ENCODE data around the gene MSTN. TPM values are rescaled to one million over a fixed set of nuclear protein-coding genes. Genes with fewer than 3 reads are reported as not detected.

MSTN gene
- total RNA-seq, 1 experiment from 2014 or later = not detected

GRCh38 chr2:190084704-190085103 lies 22.2 kb upstream of the MSTN start (continued):
- TF ChIP-seq ESRRA (CRISPR knock-in tag; IDR thresholded peaks at IDR 0.05; ENCODE audit: borderline replicate concordance) (no peak), TP53 (CRISPR knock-in tag; IDR thresholded peaks at IDR 0.05) (no peak)

- ChIA-PET POLR2A (no interaction called here), CTCF (interaction anchor here (0.7 kb wide), 1 partner anchor 14 kb away, joined by 3 read pairs; no protein-coding TSS in a partner anchor)
- ATAC-seq = no peak
- DNase-seq (ENCODE audit: low spot score) = no peak
- Mint-ChIP-seq H3K27me3 (ENCODE audit: low read depth) (no peaks in the 10 kb centered on the region), H3K4me3 (no peak overlapping the region), H3K36me3 (no peaks in the 10 kb centered on the region), H3K4me1 (peaks cover 5% of the 10 kb centered on the region), H3K9me3 (no peaks in the 10 kb centered on the region), H3K27ac (no peak overlapping the region)
- TF ChIP-seq ERG (CRISPR knock-in tag; IDR thresholded peaks at IDR 0.05) = no peak
- TF ChIP-seq CDX4 (CRISPR knock-in tag; IDR thresholded peaks at IDR 0.05; ENCODE audit: borderline replicate concordance) = no peak
- TF ChIP-seq ZNF396 (CRISPR knock-in tag; IDR thresholded peaks at IDR 0.05; ENCODE audit: borderline replicate concordance) = no peak
- TF ChIP-seq SOX15 (CRISPR knock-in tag; IDR thresholded peaks at IDR 0.05) = no peak
- no peak for TF ChIP-seq ELF4 (CRISPR knock-in tag; IDR thresholded peaks at IDR 0.05; ENCODE audit: low read depth)
- no peak for TF ChIP-seq E2F4 (CRISPR knock-in tag; IDR thresholded peaks at IDR 0.05; ENCODE audit: borderline replicate concordance, low read depth)
- no peak for TF ChIP-seq IRF1 (CRISPR knock-in tag; IDR thresholded peaks at IDR 0.05)
- TF ChIP-seq GABPB1 (CRISPR knock-in tag; IDR thresholded peaks at IDR 0.05) = no peak
- no peak for TF ChIP-seq PRRX2 (CRISPR knock-in tag; IDR thresholded peaks at IDR 0.05)
These were observed 19.6 kb upstream of the MSTN start for GRCh38 chr2:190082118-190082517.

- ATAC-seq (no peak), DNase-seq (ENCODE audit: low spot score) (no peak)
- Mint-ChIP-seq H3K4me1 (peaks cover 5% of the 10 kb centered on the region), H3K4me3 (no peak overlapping the region), H3K9me3 (no peaks in the 10 kb centered on the region), H3K36me3 (no peaks in the 10 kb centered on the region), H3K27me3 (ENCODE audit: low read depth) (no peaks in the 10 kb centered on the region), H3K27ac (no peak overlapping the region)
- POLR2A ChIA-PET = no interaction called here
- CTCF ChIA-PET = no interaction called here
- TF ChIP-seq ZNF317 (CRISPR knock-in tag; IDR thresholded peaks at IDR 0.05; ENCODE audit: borderline replicate concordance, low read depth) (no peak), STAT6 (CRISPR knock-in tag; conservative IDR thresholded peaks at IDR 0.05; ENCODE audit: low read depth) (no peak), ZNF396 (CRISPR knock-in tag; IDR thresholded peaks at IDR 0.05; ENCODE audit: borderline replicate concordance) (no peak), ZNF281 (CRISPR knock-in tag; IDR thresholded peaks at IDR 0.05) (no peak), PREB (CRISPR knock-in tag; IDR thresholded peaks at IDR 0.05; ENCODE audit: borderline replicate concordance) (no peak), JUN (CRISPR knock-in tag; IDR thresholded peaks at IDR 0.05) (no peak), USF1 (CRISPR knock-in tag; IDR thresholded peaks at IDR 0.05) (no peak), NR3C1 (CRISPR knock-in tag; conservative IDR thresholded peaks at IDR 0.05; ENCODE audit: low read depth) (no peak), E2F5 (CRISPR knock-in tag; IDR thresholded peaks at IDR 0.05) (no peak)
These were observed 18.1 kb upstream of the MSTN start for GRCh38 chr2:190080527-190081049.

Data from WTC11 (cell line).